Midbrain (tissue), 1 donor: ENCODE results near the gene LY6G6F.

Source experiments
- DNase-seq: peaks from one replicate; lab custom pipeline; 2025; lab: John Stamatoyannopoulos, UW

LY6G6F gene

DNA sequence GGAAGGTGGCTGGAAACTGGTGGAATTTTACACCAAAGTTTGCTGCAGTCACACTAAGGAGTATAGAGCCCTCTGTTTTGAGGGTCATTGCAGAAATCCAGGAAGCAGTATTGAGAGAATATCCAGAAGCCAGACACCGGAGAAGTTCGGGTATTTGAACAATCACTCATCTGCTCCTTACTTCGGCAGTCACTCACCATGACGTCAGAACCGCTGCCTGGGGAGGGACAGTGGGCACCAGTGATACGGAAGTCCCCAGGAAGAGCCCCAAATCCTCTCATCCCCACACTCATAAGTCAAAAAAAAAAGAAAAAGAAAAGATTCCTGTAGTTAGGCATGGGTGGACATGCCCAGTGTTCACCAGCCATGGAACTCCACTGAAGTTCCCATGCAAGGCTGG is 29.8 kb upstream of the LY6G6F start:
- no peak for DNase-seq

- no peak for DNase-seq
Measured at GRCh38 chr6:31677955-31678354, 28.7 kb upstream of the LY6G6F start.

DNA sequence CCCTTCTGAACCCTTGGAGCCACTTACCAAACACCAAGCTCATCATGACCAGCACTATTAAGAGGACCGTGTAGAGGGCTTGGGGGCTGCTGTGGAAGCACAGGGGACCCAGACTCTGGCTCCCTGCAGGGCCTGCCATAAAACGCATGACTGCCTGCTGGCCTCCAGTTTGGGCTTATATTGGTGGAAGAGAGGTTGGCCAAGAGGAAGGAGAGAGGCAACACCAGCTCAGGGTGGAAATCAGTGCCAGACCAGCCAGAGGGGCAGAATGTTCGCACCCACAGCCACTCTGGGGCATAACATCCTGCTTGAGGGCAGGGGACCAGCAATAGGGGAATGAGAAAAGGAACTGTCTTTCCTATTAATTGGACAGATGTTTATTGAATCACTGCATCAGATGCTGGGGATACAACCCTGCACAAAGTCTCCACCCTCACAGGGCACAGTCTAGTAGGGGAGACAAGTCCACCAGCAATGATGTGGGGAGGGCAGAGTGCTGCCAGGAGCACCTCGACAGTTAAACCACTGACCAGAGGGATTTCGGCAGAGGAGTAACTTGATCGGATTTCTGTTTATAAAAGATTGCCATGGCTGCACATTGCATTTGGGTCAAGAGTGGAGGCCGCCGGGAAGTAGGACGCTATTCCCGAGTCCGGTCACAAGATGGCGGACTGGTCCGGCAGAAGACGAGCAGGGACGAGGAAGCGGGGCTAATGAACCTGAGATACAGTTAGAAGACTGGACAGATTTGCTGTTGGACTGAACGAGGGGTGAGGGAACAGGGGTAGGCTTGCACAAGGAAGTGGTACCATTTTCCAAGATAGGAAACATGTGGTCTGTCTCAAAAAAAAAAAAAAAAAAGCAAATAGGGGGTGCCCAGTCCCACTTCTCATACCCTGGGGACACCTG is 26.2 kb upstream of the LY6G6F start, which contains the start of gene LY6G5C:
LY6G5C (minus strand) TSS at position 842 of the 909 bp plus-strand sequence; CDS start at position 148, 694 bp downstream.
- peak; percentile 73 for DNase-seq

DNA sequence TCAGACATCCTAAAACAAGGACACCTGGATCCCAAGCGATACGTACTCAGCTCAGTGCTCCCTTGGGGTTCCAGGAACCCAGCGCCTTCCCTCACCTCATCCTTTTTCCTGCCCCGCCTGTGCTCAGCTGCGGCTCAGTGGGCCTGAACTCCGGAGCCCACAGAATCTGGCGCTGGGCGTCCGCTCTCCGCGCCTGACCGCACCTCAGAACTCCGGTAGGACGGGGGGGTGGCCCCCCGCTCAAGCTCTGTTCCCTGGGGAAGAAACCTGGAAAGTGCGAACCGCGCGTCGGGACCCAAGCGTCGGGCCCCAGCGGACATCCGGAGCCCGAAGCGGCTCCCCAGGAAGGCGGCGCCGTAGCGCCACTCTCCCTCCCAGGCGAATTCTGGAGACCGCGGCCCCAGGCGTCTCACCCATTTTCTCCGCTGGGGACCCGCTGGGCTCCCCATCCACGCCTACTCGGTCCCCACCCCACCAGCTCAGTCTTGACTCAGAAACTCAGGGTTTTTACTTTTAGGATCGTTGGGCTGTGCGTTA is 25.5 kb upstream of the LY6G6F start:
- DNase-seq = peak; percentile 32

- no peak for DNase-seq
Measured at GRCh38 chr6:31683591-31683990, 23.1 kb upstream of the LY6G6F start.

- DNase-seq = no peak
Measured at GRCh38 chr6:31686483-31686882, 20.2 kb upstream of the LY6G6F start.

GRCh38 chr6:31687321-31687720 is 19.3 kb upstream of the LY6G6F start:
- DNase-seq = no peak

- DNase-seq = no peak
Measured at GRCh38 chr6:31687860-31688693, 18.6 kb upstream of the LY6G6F start.

DNA sequence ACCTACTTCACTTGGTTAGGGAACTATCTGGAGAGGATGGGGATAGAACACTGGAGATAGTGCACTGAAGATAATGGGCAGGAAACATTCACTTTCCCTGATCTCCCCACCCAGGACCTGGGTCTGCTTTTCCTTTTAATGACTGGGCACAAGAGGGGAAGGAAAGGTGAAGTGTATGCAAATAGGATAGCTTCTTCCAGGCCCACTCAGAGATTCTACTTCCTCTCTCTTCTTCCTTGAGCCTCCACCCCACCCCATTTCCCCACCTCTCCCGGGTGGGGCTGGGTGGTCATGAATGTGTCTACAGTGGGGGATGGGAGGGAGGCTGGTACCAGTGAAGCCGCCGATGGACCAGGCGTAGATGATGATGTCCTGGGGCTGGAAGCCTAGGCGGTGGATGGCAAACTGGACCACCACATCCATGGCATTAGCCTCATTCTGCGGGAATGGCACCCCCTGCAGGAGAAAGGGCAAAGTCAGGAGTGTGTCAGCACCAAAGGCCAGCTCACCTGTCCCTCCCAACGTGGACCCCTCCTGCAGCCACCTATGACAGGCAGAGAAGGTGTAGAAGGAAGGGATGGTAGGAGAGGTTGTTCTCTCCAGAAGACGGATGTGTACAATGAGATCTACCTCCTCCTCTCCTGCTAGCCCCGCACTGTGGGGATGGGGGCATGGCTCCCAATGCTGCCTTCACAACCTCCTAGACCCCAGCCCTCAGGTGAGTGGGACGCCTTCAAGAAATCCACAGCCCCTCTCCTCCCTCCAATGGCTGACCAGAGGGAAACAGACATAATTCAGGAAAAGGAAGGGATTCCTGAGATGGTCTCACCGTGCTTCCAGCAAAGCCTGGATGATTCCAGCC is 17.2 kb upstream of the LY6G6F start:
- no peak for DNase-seq

GRCh38 chr6:31690231-31691077 is 16.2 kb upstream of the LY6G6F start:
- no peak for DNase-seq

GRCh38 chr6:31691078-31691463 is 15.6 kb upstream of the LY6G6F start:
- DNase-seq = no peak

DNA sequence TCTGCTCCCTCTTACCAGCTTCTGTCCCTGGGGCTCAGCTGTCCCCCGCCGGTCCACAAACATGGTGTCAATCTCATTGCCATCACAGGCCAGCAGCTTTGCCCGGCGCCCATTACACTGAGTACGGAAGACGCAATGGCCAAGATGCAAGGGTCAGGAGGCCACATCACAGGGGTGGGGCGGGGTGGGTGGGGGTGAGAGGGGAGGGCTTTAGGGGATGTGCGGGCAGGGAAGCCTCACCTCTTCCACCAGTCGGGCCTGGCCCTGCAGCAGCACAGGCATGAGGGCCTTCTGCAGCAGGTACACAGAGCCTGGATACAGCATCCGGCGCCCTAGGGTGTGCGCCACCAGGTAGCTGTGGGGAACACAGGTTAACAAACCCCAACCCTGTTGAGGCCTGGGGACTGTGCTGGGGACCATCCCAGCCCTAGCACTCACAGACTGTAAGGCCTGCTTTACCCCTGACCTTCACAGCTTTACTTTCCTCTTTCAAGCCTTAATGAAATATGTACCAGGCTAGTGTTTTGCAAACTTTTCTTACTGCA is 15.0 kb upstream of the LY6G6F start:
- no peak for DNase-seq

DNA sequence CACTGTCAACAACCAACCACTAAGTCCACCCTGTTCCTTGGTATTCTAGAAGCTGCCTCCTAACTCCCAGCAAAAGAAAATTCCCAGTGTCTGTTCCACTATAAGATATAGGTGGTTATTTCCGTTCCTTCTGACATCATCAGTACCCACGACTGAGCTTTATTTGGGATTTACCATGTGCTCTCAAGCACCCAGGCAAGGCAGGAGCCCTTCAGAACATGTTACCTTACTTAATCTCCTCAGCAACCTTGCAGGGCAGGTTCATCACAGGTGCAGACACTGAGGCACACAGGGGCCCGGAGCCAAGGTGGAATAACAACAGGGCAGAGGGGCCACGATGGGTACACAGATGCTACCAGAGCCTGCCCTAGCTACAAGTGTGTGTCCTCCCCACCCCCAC is 14.3 kb upstream of the LY6G6F start:
- DNase-seq = no peak

DNA sequence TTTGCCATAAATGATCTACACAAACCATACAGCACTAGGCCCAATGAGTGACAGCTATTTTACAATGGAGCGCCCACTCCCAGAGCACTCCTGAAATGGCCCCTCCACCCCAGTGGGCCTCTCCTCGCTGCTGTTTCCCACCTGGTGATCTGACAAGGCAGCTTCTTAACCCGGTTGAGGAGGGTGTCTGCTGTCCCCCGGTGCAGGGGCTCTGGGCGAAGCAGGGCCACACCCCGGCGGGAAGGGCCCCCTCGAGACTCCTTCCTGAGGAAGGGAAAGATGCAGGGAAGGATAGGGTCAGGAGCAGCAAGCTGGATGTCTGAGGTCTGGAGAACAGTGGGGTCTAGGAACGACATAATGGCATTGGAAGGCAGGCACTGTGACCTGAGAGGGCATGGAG is 13.8 kb upstream of the LY6G6F start:
- DNase-seq = no peak

- no peak for DNase-seq
Measured at GRCh38 chr6:31693535-31693934, 13.1 kb upstream of the LY6G6F start.

- DNase-seq = no peak
Measured at GRCh38 chr6:31697555-31697954, 9.1 kb upstream of the LY6G6F start.

DNA sequence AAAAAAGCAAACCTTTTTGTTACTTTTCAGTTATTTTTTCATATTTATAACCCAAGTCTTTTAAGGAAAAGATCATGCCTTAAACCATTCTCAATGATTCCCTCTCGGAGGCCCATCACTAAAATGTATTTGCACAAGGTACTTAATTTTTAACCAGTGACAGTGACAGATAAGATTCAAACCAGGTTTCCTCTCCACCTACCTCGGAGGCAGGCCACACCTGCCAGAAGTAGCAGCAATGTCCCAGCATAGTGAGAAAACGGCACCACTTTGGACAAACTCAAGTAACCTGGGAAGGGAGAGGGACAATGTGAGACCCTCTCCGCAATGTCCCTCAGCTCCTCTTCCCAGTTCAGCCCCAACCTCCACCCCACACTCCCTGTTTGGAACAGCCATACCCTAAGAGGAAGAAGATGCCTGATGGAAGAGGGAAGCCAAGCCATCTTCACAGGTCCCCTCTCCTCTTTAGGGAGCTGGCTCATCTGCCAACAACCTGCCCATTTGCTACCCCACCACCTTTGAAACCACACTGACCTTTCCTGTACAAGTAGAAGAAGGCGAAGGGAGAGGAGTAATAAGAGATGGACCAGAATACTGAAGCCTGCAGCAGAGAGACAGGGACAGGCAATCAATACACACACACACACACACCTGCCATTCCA is 5.8 kb upstream of the LY6G6F start:
- no peak for DNase-seq

GRCh38 chr6:31701666-31702404 is 4.8 kb upstream of the LY6G6F start:
- no peak for DNase-seq

DNA sequence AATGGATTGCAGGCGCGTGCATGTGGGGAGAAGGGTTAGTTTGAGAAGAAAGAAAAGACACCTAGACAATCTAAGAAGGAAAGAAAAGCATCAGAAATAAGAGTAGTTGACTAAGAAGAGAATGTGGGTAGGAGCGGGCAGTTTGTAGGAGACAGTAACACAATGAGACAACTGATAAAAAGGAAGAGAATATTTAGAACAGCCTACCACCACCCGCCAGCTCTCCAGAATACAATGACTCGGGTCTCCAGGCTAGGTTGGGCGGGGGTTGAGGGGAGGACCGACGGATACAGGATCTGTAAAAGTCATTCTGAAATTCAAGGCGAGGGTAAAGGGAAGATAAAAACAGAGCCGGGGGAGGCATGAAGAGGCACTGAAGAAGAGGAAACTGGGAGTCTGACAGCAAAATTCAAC is 4.3 kb upstream of the LY6G6F start:
- DNase-seq = peak; percentile 48
